Adipocyte (in vitro differentiated cells): ENCODE results near the gene OBP2A.

Source experiments
- DNase-seq: peaks from one replicate; pipeline ENCODE4 v3.0.0-alpha.2; 2015; ENCODE audit warnings: low read depth
- H3K27me3 ChIP-seq: replicated peaks from 2 replicates; pipeline ENCODE4 v1.7.0; 2013; ENCODE audit warnings: mild to moderate bottlenecking, low read length, moderate library complexity; ENCODE audit not compliant: control insufficient read depth, insufficient read depth
- H3K36me3 ChIP-seq: 2 replicates; pipeline ENCODE4 v1.7.0; 2013; ENCODE audit warnings: low read length, mild to moderate bottlenecking, moderate library complexity; ENCODE audit not compliant: control insufficient read depth, insufficient read depth, severe bottlenecking
- H3K4me1 ChIP-seq: 2 replicates; pipeline ENCODE4 v1.7.0; 2013; ENCODE audit warnings: mild to moderate bottlenecking, low read length, moderate library complexity; ENCODE audit not compliant: control insufficient read depth, insufficient read depth
- H3K4me3 ChIP-seq: 2 replicates; pipeline ENCODE4 v1.7.0; 2013; ENCODE audit warnings: mild to moderate bottlenecking, low read length, moderate library complexity
- H3K9ac ChIP-seq: 2 replicates; pipeline ENCODE4 v1.7.0; 2013; ENCODE audit warnings: mild to moderate bottlenecking, low read length, moderate library complexity
- H3K9me3 ChIP-seq: 2 replicates; pipeline ENCODE4 v1.7.0; 2013; ENCODE audit warnings: mild to moderate bottlenecking, low read length, moderate library complexity; ENCODE audit not compliant: control insufficient read depth

Gene OBP2A

DNA sequence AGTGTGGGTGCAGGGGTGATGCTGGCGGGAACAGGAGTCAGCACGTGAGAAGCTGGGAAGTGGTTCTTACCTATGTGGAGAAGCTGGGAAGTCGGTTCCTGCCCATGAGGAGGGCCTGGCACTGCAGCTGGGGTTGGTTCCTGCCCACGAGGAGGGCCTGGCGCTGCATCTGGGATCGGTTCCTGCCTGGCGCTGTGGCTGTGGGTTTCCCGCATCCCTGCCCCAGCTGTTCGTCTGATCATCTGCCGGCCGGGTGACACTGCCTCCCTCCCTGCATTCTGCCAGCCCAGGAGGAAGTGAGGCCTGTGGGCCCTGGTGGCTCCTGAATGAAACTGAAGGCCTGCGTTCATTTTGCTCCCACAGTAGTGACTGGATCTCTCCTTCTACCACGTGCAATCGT, 5.1 kb downstream of the OBP2A start:
- Histone ChIP-seq H3K36me3 (no peaks in the 10 kb centered on the region), H3K4me3 (no peak overlapping the region), H3K4me1 (no peaks in the 10 kb centered on the region), H3K27me3 (peaks cover 21% of the 10 kb centered on the region), H3K9me3 (peaks cover 7% of the 10 kb centered on the region), H3K9ac (no peak overlapping the region)
- DNase-seq, result no peak

DNA sequence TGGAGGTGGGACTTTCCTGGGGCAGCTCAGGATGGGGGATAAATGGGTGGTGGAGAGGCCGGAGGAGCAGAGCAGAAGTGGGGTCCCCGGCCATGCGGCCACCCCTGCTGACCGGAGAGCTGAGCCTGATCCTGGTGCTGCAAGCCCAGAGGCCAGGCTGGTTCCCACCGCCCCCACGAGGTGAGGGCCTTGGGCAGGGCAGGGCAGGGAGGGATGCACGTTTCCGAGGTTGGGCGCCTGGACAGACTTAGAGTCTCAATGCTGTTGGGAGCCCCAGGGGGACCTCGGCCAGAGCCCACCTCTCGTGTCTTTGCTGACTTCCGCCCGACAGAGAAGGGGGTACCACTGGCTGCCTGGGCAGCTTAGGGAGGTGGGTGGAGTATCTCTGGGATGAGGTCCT, 5.5 kb downstream of the OBP2A start:
- Histone ChIP-seq H3K4me3 (no peak overlapping the region), H3K9me3 (peaks cover 7% of the 10 kb centered on the region), H3K9ac (no peak overlapping the region), H3K36me3 (no peaks in the 10 kb centered on the region), H3K4me1 (no peaks in the 10 kb centered on the region), H3K27me3 (peaks cover 21% of the 10 kb centered on the region)
- no peak for DNase-seq

DNA sequence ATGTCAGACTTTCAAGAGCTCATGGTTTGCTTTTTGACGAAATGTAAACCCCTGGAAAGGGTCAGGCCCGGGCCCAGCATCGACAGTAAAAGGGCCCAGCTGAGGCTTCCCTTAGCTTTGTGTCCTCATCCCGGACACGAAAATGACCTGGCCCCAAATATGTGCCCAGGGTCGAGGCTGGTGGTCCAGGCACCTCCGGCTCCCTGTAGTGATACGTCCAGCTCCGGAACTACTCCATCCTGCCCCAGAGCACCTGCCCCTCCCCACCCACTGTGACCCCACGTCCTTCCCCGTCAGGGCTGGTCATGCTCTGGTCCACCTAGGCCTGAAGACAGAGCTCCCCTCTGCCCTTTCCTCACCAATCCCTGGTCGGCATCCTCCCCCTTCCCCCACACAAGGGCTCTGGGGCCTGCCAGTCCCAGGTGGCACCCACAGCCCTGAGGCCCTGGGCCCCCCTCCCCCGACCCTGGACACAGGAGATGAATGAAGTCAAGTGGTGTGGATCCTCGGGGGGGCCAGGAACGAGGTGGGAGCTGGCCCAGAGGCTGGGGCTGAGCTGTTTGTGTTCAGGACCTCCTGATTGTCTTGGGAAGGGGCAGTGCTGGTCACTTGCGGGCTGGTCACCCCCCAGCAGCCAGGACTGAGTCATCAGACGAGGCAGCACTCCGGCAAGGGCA, 6.2 kb downstream of the OBP2A start:
- no peak for DNase-seq
- H3K9me3 ChIP-seq, result peaks cover 7% of the 10 kb centered on the region
- no peaks in the 10 kb centered on the region for H3K4me1 ChIP-seq
- no peaks in the 10 kb centered on the region for H3K36me3 ChIP-seq
- H3K4me3 ChIP-seq, result no peak overlapping the region
- H3K27me3 ChIP-seq, result peaks cover 21% of the 10 kb centered on the region
- H3K9ac ChIP-seq, result no peak overlapping the region

DNA sequence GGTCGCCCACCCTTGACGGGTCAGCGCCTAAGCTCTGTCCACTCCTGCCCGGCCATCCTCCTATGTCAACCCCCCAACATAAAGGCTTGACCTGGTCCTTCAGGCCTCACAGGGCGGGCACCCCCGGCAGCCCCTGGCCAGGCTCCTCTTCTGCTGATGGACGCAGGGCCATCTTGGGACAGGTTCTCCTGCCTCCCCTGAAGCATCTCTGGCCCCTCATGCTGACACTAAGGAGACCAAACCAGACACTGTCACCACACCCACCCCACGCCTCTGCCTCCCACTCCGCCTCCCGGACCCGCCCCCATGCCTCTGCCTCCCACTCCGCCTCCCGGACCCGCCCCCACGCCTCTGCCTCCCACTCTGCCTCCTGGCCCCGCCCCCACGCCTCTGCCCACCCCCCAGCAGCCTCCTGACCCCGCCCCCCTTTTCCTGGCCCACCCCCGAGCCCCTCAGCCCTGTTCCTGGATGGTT, 6.8 kb downstream of the OBP2A start:
- Histone ChIP-seq H3K27me3 (peaks cover 21% of the 10 kb centered on the region), H3K36me3 (no peaks in the 10 kb centered on the region), H3K4me1 (no peaks in the 10 kb centered on the region), H3K9me3 (peaks cover 7% of the 10 kb centered on the region), H3K9ac (no peak overlapping the region), H3K4me3 (no peak overlapping the region)
- no peak for DNase-seq

DNA sequence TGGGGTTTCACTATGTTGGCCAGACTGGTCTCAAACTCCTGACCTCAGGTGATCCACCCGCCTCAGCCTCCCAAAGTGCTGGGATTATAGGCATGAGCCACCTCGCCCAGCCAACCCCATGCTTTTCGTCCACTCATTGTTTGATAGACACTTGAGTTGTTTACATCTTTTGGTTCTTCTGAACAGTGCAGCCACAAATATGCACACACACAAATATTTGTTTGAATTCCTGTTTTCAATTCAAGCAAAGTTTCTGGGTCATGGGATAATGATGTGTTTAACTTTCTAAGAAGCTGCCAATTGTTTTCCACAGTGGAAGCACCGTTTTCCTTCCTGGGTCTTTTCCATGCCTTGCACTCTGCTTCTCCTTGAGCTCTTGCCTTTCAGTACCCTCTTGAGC, 8.8 kb downstream of the OBP2A start:
- Histone ChIP-seq H3K9ac (no peak overlapping the region), H3K36me3 (no peaks in the 10 kb centered on the region), H3K4me1 (no peaks in the 10 kb centered on the region), H3K9me3 (peaks cover 7% of the 10 kb centered on the region), H3K27me3 (peaks cover 30% of the 10 kb centered on the region), H3K4me3 (no peak overlapping the region)
- peak; percentile 24 for DNase-seq

DNA sequence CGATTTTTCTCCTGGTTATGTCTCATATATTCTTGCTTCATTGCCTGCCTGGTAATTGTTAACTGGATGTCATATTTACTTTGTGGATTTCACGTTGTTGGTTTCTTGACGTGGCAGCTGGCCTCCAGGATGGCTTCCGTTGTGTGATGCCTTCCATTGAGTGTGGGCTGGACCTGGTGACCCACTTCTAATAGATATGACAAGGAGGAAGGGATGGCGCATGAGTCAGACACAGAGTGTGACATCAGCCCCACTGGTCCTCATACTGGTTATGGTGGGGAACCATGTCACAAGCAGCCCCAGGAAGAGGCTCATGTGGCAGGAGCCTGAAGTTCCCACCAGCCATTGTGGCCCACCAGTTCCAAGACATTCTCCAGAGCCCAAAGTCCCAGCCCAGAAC, 9.3 kb downstream of the OBP2A start:
- no peak for DNase-seq
- no peak overlapping the region for H3K4me3 ChIP-seq
- H3K4me1 ChIP-seq, result no peaks in the 10 kb centered on the region
- peaks cover 7% of the 10 kb centered on the region for H3K9me3 ChIP-seq
- H3K9ac ChIP-seq, result no peak overlapping the region
- H3K27me3 ChIP-seq, result peaks cover 32% of the 10 kb centered on the region
- H3K36me3 ChIP-seq, result no peaks in the 10 kb centered on the region

DNA sequence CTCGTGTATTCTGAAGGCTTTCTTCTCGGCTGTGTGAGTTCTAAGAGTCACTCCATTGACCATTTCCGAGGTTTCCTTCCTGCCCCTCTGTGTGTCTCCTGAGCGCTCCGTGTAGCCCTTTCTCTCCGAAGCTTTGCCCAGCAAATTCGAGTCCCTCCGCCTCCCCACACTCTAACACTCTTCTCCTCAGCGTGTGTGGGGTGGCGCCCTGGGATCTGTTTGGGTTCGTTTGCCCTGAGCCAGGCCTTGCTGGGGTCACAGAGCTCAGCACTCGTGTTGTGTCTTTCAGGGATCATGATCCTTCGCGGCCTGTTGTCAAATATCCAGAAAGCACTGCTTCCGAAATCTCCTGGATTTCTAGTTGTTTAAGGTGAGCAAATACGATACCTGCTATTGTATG, 10.0 kb downstream of the OBP2A start:
- peaks cover 28% of the 10 kb centered on the region for H3K27me3 ChIP-seq
- H3K36me3 ChIP-seq, result no peaks in the 10 kb centered on the region
- H3K9me3 ChIP-seq, result peaks cover 7% of the 10 kb centered on the region
- no peak for DNase-seq
- H3K4me3 ChIP-seq, result no peak overlapping the region
- H3K9ac ChIP-seq, result no peak overlapping the region
- H3K4me1 ChIP-seq, result no peaks in the 10 kb centered on the region

DNA sequence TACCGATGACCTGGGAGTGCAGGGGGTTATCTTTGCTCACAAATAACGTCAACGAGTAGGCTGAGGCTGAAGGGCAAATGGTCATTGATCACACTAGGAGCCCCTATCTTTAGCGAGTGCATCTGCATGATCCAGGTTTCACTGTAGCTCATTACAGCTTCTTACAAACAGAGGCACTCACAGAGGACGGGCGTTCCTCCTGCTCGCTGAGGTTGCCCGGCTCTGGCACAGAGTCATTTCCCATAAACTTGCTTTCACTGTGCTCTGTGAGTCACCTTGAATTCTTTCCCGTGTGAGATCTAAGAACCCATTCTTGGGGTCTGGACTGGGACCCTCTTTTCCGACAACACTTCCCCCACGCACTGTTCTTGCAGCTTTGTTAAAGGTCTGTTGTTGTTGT, 13.7 kb downstream of the OBP2A start:
- Histone ChIP-seq H3K4me3 (no peak overlapping the region), H3K27me3 (peaks cover 23% of the 10 kb centered on the region), H3K36me3 (no peaks in the 10 kb centered on the region), H3K9ac (no peak overlapping the region), H3K4me1 (no peaks in the 10 kb centered on the region), H3K9me3 (peaks cover 7% of the 10 kb centered on the region)
- DNase-seq, result no peak

DNA sequence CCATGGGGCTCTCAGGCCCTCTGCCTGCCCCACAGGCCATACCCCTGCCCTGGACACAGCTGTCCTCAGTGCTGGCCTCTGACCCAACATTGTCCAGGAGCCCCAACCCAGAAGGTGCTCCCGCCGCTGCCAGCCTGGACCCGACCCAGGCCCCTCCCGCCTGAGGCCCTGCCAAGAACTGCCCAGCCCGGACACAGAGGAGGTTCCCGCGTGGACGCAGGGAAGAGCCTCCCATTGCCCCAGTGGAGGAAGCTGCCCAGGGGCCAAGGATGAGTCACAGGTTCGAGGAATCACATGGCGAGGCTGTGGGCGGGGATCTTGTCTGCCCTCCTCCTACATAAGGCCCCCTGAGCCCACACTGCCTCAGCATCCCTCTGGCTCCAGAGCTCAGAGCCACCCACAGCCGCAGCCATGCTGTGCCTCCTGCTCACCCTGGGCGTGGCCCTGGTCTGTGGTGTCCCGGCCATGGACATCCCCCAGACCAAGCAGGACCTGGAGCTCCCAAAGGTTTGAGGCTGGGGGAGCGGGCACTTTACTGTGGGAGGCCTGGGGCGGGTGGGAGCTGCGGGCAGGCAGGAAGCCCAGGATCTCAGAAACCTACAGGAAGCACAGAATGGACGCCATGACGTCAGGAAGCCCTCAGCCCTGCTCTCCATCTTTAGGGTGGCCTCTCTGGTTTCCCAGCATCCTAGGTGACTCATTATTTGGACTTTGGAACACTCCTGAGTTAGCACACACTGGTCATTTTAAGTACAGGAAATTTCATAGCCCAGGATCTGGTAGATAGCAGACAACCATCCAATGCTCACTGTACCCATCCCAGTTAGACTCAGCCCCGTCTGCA, 15.7 kb downstream of the OBP2A start, which contains the start of gene PAEP:
PAEP (plus strand) TSS at position 366 of the 844 bp plus-strand sequence.
- no peaks in the 10 kb centered on the region for H3K36me3 ChIP-seq
- no peak within 1 kb of the TSS for H3K4me3 ChIP-seq
- DNase-seq, result no peak
- H3K4me1 ChIP-seq, result no peaks in the 10 kb centered on the region
- H3K9me3 ChIP-seq, result no peaks in the 10 kb centered on the region
- no peak within 1 kb of the TSS for H3K9ac ChIP-seq
- H3K27me3 ChIP-seq, result peaks cover 25% of the 10 kb centered on the region

DNA sequence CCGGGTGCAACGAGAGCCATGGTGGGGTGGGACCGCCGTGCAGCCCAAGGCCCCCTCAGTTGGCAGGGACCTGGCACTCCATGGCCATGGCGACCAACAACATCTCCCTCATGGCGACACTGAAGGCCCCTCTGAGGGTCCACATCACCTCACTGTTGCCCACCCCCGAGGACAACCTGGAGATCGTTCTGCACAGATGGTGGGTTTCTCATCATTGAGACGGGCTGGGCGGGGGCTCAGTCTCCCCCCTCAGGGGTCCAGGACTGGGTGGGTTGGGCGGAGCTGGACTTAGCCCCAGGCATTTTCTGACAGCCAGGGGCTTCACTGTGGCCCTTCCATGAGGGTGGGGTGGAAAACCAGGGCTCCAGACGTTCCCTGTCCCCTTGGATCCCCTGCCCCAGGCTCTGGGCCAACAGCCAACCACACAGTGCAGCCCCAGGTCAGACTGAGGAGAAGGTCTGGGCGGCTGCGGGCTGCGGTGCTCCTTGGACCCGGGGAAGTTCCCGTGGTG, 16.4 kb downstream of the OBP2A start:
- no peak overlapping the region for H3K9ac ChIP-seq
- H3K36me3 ChIP-seq, result no peaks in the 10 kb centered on the region
- no peaks in the 10 kb centered on the region for H3K9me3 ChIP-seq
- no peak overlapping the region for H3K4me3 ChIP-seq
- no peaks in the 10 kb centered on the region for H3K4me1 ChIP-seq
- DNase-seq, result no peak
- peaks cover 25% of the 10 kb centered on the region for H3K27me3 ChIP-seq

DNA sequence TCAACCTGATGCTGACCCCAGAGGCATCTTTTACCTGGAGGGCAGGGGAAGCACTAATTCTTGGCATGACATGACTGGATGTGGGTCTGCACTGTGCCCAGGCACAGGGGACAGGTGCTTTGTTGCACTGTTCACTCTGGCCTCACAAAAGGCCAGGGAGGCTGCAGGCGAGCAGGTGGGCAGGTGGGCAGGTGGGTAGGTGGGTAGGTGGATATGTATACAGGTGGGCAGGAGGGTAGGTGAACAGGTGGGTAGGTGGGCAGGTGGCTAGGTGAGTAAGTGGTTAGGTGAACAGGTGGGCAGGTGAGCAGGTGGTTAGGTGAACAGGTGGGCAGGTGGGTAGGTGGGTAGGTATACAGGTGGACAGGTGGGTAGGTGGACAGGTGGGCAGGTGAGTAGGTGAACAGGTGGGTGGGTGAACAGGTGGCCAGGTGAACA, 17.1 kb downstream of the OBP2A start:
- Histone ChIP-seq H3K9ac (no peak overlapping the region), H3K4me1 (no peaks in the 10 kb centered on the region), H3K27me3 (peaks cover 22% of the 10 kb centered on the region), H3K4me3 (no peak overlapping the region), H3K36me3 (no peaks in the 10 kb centered on the region), H3K9me3 (no peaks in the 10 kb centered on the region)
- DNase-seq, result no peak
